HCT116 (cell line): ENCODE data around the gene INTS1. TPM values are rescaled to one million over a fixed set of nuclear protein-coding genes. Genes with fewer than 3 reads are reported as not detected.

Experiments
- ATAC-seq: fragments of 200-7000 bp; cut with Tn5 transposase; 2 replicates; pipeline ENCODE4 v1.9.1; 2020; ENCODE audit warnings: mild to moderate bottlenecking, moderate library complexity
- BruUV-seq: library from RNA; stranded (reverse); fragments of 400-500 nt; replicated peaks from 2 replicates; lab custom pipeline; 2021; lab: Mats Ljungman, UMichigan
- CTCF ChIA-PET: fragments of 300-600 bp; sonication (Branson Sonifier 250); formaldehyde crosslinking; loops from one replicate; lab custom pipeline; 2021; ENCODE audit warnings: antibody characterized with exemption; lab: Charles Lee
- POLR2A ChIA-PET: fragments of 300-600, 350-600 bp; sonication (Branson Sonifier 250); formaldehyde crosslinking; loops from one replicate; lab custom pipeline; 2021; ENCODE audit warnings: antibody characterized with exemption; lab: Charles Lee
- RAD21 ChIA-PET, 2 experiments: fragments of 300-600 bp; sonication (Branson Sonifier 250); formaldehyde crosslinking; loops; one replicate each; lab custom pipeline; 2023; ENCODE audit warnings: low total read pairs in 2 of 2; ENCODE audit not compliant: uncharacterized antibody in 2 of 2, unreplicated experiment in 2 of 2, low non-redundant PET in 1 of 2; lab: Charles Lee
- DNase-seq: peaks from one replicate; pipeline ENCODE4 v3.0.0-alpha.2; 2010; ENCODE audit warnings: low read depth, low spot score
- H2AFZ ChIP-seq: fragments of 200-600 bp; shearing (Covaris generic), sonication (generic); 2 replicates; pipeline ENCODE4 v1.6.1; 2017; ENCODE audit warnings: low read depth, mixed run types, mixed read lengths, antibody characterized with exemption, low read length; ENCODE audit not compliant: poor library complexity, severe bottlenecking
- H3K27ac ChIP-seq: 2 replicates; pipeline ENCODE4 v1.5.1; 2012; ENCODE audit warnings: low read depth, low read length
- H3K27me3 ChIP-seq: fragments of 200-600 bp; sonication (generic); 2 replicates; pipeline ENCODE4 v1.6.1; 2016; ENCODE audit warnings: mixed run types, low read length, mixed read lengths; ENCODE audit not compliant: insufficient read depth
- H3K36me3 ChIP-seq, 2 experiments: fragments of 200-500 bp in 1 of 2; fragments of 200-600 bp in 1 of 2; sonication (Bioruptor generic) in 1 of 2; sonication (generic) in 1 of 2; 2 replicates each; pipeline versions ENCODE4 v1.5.1 to v1.6.1; 2014 to 2016; ENCODE audit warnings: low read length in 2 of 2, inconsistent platforms in 1 of 2, mixed read lengths in 1 of 2, mixed run types in 1 of 2; ENCODE audit not compliant: insufficient read depth in 2 of 2, control insufficient read depth in 1 of 2
- H3K4me1 ChIP-seq, 2 experiments: fragments of 200-600 bp in 1 of 2; sonication (generic) in 1 of 2; 2 replicates each; pipeline versions ENCODE4 v1.5.1 to v1.6.1; 2012 to 2017; ENCODE audit warnings: low read length in 2 of 2, inconsistent platforms in 1 of 2, mild to moderate bottlenecking in 1 of 2, mixed read lengths in 1 of 2, mixed run types in 1 of 2, moderate library complexity in 1 of 2; ENCODE audit not compliant: insufficient read depth in 2 of 2, control insufficient read depth in 1 of 2
- H3K4me2 ChIP-seq: fragments of 200-600 bp; sonication (generic); 2 replicates; pipeline ENCODE4 v1.6.1; 2017; ENCODE audit warnings: mixed run types, low read length, mixed read lengths
- H3K4me3 ChIP-seq, 2 experiments: fragments of 200-600 bp in 1 of 2; sonication (generic) in 1 of 2; replicated peaks in 1 of 2; 2 replicates each; pipeline ENCODE4 v1.5.1; 2011 to 2016; ENCODE audit warnings: low read length in 2 of 2, control low read depth in 1 of 2, low read depth in 1 of 2, mild to moderate bottlenecking in 1 of 2, mixed read lengths in 1 of 2, mixed run types in 1 of 2
- H3K79me2 ChIP-seq: fragments of 200-600 bp; sonication (generic); 2 replicates; pipeline ENCODE4 v1.6.1; 2017; ENCODE audit warnings: mild to moderate bottlenecking, mixed run types, low read length, moderate library complexity, mixed read lengths; ENCODE audit not compliant: insufficient read depth
- H3K9ac ChIP-seq: fragments of 200-600 bp; sonication (generic); 2 replicates; pipeline ENCODE4 v1.6.1; 2016; ENCODE audit warnings: low read length, mixed read lengths
- H3K9me2 ChIP-seq: fragments of 200-600 bp; sonication (generic), shearing (Covaris generic); 2 replicates; pipeline ENCODE4 v1.6.1; 2017; ENCODE audit warnings: mixed run types, mild to moderate bottlenecking, moderate library complexity; ENCODE audit not compliant: insufficient read depth
- H3K9me3 ChIP-seq, 2 experiments: fragments of 200-500 bp in 1 of 2; fragments of 200-600 bp in 1 of 2; sonication (Bioruptor generic) in 1 of 2; sonication (generic) in 1 of 2; 2 replicates each; pipeline ENCODE4 v1.6.1; 2014 to 2017; ENCODE audit warnings: low read length in 2 of 2, mixed read lengths in 2 of 2, inconsistent platforms in 1 of 2, low read depth in 1 of 2, mild to moderate bottlenecking in 1 of 2, mixed run types in 1 of 2, moderate library complexity in 1 of 2; ENCODE audit not compliant: control insufficient read depth in 1 of 2, insufficient read depth in 1 of 2
- H4K20me1 ChIP-seq: fragments of 200-600 bp; sonication (generic), shearing (Covaris generic); 2 replicates; pipeline ENCODE4 v1.6.1; 2017; ENCODE audit warnings: mixed run types, mild to moderate bottlenecking, moderate library complexity; ENCODE audit not compliant: insufficient read depth
- ATF3 ChIP-seq: IDR thresholded peaks from 2 replicates; pipeline ENCODE4 v1.6.1; 2012
- CEBPB ChIP-seq: IDR thresholded peaks from 2 replicates; pipeline ENCODE4 v1.6.1; 2012; ENCODE audit warnings: low read depth
- CTCF ChIP-seq, 3 experiments: fragments of 200-600 bp in 1 of 3; sonication (generic) in 1 of 3; IDR thresholded peaks in 2 of 3; conservative IDR thresholded peaks in 1 of 3; 2 replicates each; pipeline ENCODE4 v1.5.1; 2012 to 2017; ENCODE audit warnings: low read depth in 2 of 3, low read length in 2 of 3, antibody characterized with exemption in 1 of 3, borderline replicate concordance in 1 of 3, control low read depth in 1 of 3, mild to moderate bottlenecking in 1 of 3, mixed read lengths in 1 of 3, mixed run types in 1 of 3, moderate library complexity in 1 of 3; ENCODE audit not compliant: insufficient read depth in 1 of 3
- EGR1 ChIP-seq: IDR thresholded peaks from 2 replicates; pipeline ENCODE4 v1.6.1; 2012; ENCODE audit warnings: low read depth
- ELF1 ChIP-seq: IDR thresholded peaks from 2 replicates; pipeline ENCODE4 v1.6.1; 2012; ENCODE audit warnings: low read depth, borderline replicate concordance
- EZH2 ChIP-seq: fragments of 200-600 bp; sonication (generic); IDR thresholded peaks from 2 replicates; pipeline ENCODE4 v1.6.1; 2017; ENCODE audit warnings: antibody characterized with exemption, mixed run types
- EZH2phosphoT487 ChIP-seq: fragments of 200-600 bp; IDR thresholded peaks from 2 replicates; pipeline ENCODE4 v1.6.1; 2018; ENCODE audit warnings: antibody characterized with exemption, borderline replicate concordance
- FOSL1 ChIP-seq: IDR thresholded peaks from 2 replicates; pipeline ENCODE4 v1.6.1; 2012; ENCODE audit warnings: low read depth
- MAX ChIP-seq: IDR thresholded peaks from 2 replicates; pipeline ENCODE4 v1.6.1; 2012
- POLR2A ChIP-seq: IDR thresholded peaks from 2 replicates; pipeline ENCODE4 v1.7.0; 2011; ENCODE audit warnings: borderline replicate concordance; ENCODE audit not compliant: insufficient read depth, insufficient read length; ENCODE audit errors: extremely low read depth
- RAD21 ChIP-seq: IDR thresholded peaks from 2 replicates; pipeline ENCODE4 v1.6.1; 2012; ENCODE audit warnings: low read depth, mild to moderate bottlenecking
- REST ChIP-seq: IDR thresholded peaks from 2 replicates; pipeline ENCODE4 v1.6.1; 2012; ENCODE audit warnings: low read depth
- SIN3A ChIP-seq: IDR thresholded peaks from 2 replicates; pipeline ENCODE4 v1.6.1; 2012; ENCODE audit warnings: low read depth
- SRF ChIP-seq: IDR thresholded peaks from 2 replicates; pipeline ENCODE4 v1.6.1; 2012; ENCODE audit warnings: low read depth
- TCF7L2 ChIP-seq: IDR thresholded peaks from 2 replicates; pipeline ENCODE4 v1.7.0; 2011; ENCODE audit warnings: borderline replicate concordance, inconsistent platforms; ENCODE audit not compliant: insufficient read depth, insufficient read length; ENCODE audit errors: extremely low read depth
- YY1 ChIP-seq: IDR thresholded peaks from 2 replicates; pipeline ENCODE4 v1.6.1; 2011; ENCODE audit warnings: low read length, low read depth, moderate library complexity, mild to moderate bottlenecking; ENCODE audit not compliant: insufficient replicate concordance; ENCODE audit errors: extremely low read depth
- ZBTB33 ChIP-seq: IDR thresholded peaks from 2 replicates; pipeline ENCODE4 v1.6.1; 2011; ENCODE audit warnings: mild to moderate bottlenecking, low read length, moderate library complexity; ENCODE audit not compliant: insufficient replicate concordance; ENCODE audit errors: extremely low read depth
- ZFX ChIP-seq: fragments of 450-650 bp; IDR thresholded peaks from 2 replicates; pipeline ENCODE4 v1.6.1; 2017
- intact Hi-C: fragments of 100-400 bp; cut with micrococcal nuclease; formaldehyde crosslinking; loops from 2 replicates; pipeline ENCODE4 v1.10.0; 2022
- total RNA-seq: library from RNA; stranded (reverse); gene quantifications from one replicate; pipeline ENCODE4 v1.2.1, GENCODE V29; 2021; ENCODE audit not compliant: unreplicated experiment

Gene INTS1
- total RNA-seq, 1 experiment from 2014 or later, result 167 TPM

- peak overlapping the region; percentile 86 for H3K4me2 ChIP-seq
- H2AFZ ChIP-seq, result no peak overlapping the region
- intact Hi-C loops, result no loop called here
- peaks cover 2 to 6% of the 10 kb centered on the region in 2 experiments; a peak in 3 of 4 replicates for H3K36me3 ChIP-seq
- CTCF ChIA-PET, result no interaction called here
- H3K9me2 ChIP-seq, result no peaks in the 10 kb centered on the region
- DNase-seq (no peak), ATAC-seq (no peak)
- RAD21 ChIA-PET, result no interaction called here
- no peaks in the 10 kb centered on the region for H3K27me3 ChIP-seq
- H3K79me2 ChIP-seq, result peaks cover 72% of the 10 kb centered on the region
- peak overlapping the region; percentile 95 for H3K9ac ChIP-seq
- H3K4me1 ChIP-seq, result peaks cover 52 to 80% of the 10 kb centered on the region in 2 experiments
- POLR2A ChIA-PET, result no interaction called here
- no TSS peak for BruUV-seq
- H3K4me3 ChIP-seq, result peak overlapping the region; percentile 78 to 82
- H3K9me3 ChIP-seq, result no peaks in the 10 kb centered on the region
- peak overlapping the region; percentile 92 for H3K27ac ChIP-seq
- no peak for TF ChIP-seq REST
- TF ChIP-seq MAX, result no peak
- no peak for TF ChIP-seq ELF1
- TF ChIP-seq SIN3A, result no peak
- no peak for TF ChIP-seq FOSL1
- no peak for TF ChIP-seq CTCF (IDR thresholded peaks at IDR 0.05 in 2 of 3, conservative IDR thresholded peaks at IDR 0.05 in 1 of 3; ENCODE audit: borderline replicate concordance in 1 of 3, insufficient read depth in 1 of 3, low read depth in 2 of 3, low read length in 2 of 3)
- TF ChIP-seq EZH2, result no peak
- no peak for TF ChIP-seq SRF
- TF ChIP-seq ZFX, result no peak
- TF ChIP-seq RAD21, result no peak
- no peak for TF ChIP-seq TCF7L2
- no peak for TF ChIP-seq EGR1
- no peak for TF ChIP-seq YY1
- no peak for TF ChIP-seq ZBTB33
- no peak for TF ChIP-seq EZH2phosphoT487
- no peak for TF ChIP-seq POLR2A
- TF ChIP-seq CEBPB, result no peak
- no peak for TF ChIP-seq ATF3
- H4K20me1 ChIP-seq, result no peaks in the 10 kb centered on the region; the same call in 1 of the 2 replicates
Observed at GRCh38 chr7:1533255-1533546, 29.0 kb upstream of the INTS1 start.
